HG02588 (cell line): ENCODE measurements around the gene ORMDL3.
A peak's percentile ranks its signal among the peaks of the same experiment; 100 is the strongest.
"Not testable (repeated sequence)": the region's sequence is repeated elsewhere in the genome, so short reads cannot be mapped to it uniquely, and the experiment has no call there.

Source experiments
- ATAC-seq: cut with Tn5 transposase; IDR thresholded peaks from one replicate; pipeline ENCODE4 v1.9.1; 2021; ENCODE audit warnings: mild to moderate bottlenecking, moderate library complexity; ENCODE audit not compliant: unreplicated experiment

ORMDL3 gene

DNA sequence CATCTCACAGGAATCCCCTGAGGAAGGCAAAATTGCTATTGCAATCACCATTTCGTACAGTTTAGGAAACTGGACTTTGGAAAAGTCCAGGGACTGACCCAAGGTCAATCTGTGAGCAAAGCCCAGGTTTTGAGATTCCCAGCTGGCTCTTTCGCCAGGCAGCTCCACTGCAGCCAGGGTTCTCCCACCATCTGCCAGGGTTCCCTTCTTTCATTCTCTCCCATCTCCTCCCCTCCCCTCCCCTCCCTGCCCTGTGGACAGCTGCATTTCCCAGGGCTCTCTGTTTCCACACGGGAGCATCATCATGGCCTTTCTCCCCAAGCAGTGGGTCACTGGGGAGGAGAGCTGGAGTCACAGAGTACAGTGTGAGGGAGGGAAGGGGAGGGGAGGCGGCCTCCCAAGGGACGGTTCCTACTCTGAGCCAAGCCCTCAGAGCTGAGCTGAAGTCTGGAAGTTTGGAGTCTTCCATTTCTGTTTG is 23.5 kb upstream of the ORMDL3 start:
- no peak for ATAC-seq

DNA sequence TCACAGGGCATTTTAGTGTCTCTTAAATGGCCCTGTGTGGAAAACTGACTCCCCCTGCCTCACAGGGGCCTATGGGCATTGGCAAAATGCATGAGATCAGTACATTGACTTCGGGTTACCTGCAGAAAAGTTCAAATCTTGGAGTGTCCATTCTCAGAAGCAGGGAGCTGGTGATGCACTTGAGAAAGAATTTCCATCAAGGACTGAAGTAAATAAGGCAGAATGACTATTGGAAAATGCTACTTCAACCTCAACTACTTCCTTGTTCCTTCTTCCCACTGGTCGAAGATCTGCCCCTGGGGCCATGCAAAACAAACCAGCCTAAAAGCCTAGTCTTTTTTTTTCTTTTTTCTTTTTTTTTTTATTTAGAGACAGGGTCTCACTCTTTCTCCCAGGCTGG is 21.6 kb upstream of the ORMDL3 start:
- no peak for ATAC-seq

DNA sequence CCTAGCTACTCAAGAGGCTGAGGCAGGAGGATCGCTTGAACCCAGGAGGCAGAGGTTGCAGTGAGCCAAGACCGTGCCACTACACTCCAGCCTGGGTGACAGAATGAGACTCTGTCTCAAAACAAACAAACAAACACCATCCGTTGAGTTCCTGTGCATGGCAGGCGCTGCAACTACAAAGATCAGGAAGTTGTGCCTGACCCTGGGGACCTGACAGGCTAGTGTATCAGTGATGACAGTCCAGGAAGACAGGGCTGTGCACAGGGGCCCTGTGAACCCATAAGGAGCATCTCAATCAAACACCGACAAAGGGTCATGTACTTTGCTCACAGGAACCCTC is 21.1 kb upstream of the ORMDL3 start:
- not testable (repeated sequence) for ATAC-seq

DNA sequence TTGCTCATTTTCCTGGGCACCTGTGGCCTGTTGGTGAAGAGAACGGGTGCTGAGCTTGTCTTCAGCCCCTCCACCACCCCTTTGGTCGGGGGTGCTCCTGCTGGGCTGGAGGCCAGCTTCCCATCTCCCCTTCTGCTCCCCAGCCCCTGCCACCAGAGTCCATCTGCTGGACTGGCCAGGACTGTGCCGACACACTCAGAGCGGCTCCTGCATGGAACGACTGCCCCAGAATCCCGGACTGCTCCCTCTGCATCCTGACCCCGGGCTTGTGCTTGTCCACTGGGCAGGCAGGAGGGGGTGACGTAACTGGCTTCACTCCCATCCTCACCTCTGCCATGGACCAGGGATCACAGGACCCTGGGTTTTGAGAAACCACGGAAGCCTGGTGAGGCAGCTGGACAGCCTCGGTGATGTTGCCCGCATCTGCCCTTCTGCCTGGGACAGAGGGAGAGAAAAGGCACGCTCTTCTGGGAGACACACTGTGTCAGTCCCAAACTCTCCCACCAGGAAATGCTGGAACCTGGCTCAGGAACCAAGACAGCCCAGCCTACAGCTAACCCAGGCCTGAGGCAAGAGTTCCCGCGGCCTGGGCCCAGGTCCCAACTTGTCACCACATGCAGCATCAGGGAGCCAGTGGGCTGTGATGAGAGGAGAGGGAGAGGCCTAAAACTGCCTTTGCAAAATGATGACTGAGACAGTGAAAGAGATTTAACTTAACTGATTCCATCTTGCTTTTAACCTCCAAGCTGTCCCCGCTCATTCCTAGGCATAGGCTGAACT is 19.3 kb upstream of the ORMDL3 start:
- ATAC-seq = no peak

DNA sequence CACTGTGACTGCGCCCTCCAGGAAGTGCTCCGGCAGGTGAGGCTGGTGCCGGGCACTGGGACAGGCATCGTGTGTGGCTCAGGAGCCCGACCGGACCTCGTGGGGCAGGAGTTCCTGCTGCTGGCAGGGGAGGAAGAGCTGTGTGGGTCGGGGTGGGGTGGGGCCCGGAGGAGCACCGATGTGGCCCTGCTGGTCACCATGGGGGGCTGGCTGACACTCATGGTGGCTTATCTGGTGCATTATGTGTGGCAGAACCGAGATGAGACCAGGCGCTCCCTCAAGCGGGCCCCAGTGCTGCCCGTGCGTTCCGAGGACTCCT is 17.0 kb upstream of the ORMDL3 start:
- no peak for ATAC-seq

DNA sequence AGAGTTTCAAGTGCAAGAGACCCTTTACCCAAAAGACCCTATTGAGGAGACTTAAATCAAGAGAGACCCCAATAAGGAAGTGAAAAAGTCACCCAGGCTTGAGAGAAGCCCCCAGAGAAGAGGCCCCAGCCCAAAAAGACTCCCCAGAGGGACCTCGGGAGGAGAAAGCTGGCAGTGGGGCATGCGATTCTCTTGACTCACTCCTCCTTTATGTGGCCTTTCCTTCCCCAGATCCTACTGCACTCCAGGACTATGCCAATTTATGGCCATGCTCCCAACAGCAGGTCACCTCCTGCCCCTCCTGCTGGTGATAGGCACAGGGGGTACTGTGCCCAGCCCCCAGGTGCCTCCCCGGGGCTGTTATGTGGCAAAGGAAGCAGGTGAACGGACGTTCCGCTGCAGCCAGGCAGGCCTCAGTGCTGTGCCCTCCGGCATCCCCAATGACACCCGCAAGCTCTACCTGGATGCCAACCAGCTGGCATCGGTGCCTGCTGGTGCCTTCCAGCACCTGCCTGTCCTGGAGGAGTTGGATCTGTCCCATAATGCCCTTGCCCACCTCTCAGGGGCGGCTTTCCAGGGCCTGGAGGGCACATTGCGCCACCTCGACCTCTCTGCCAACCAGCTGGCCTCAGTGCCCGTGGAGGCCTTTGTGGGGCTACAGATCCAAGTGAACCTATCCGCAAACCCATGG is 16.4 kb upstream of the ORMDL3 start:
- ATAC-seq = no peak

DNA sequence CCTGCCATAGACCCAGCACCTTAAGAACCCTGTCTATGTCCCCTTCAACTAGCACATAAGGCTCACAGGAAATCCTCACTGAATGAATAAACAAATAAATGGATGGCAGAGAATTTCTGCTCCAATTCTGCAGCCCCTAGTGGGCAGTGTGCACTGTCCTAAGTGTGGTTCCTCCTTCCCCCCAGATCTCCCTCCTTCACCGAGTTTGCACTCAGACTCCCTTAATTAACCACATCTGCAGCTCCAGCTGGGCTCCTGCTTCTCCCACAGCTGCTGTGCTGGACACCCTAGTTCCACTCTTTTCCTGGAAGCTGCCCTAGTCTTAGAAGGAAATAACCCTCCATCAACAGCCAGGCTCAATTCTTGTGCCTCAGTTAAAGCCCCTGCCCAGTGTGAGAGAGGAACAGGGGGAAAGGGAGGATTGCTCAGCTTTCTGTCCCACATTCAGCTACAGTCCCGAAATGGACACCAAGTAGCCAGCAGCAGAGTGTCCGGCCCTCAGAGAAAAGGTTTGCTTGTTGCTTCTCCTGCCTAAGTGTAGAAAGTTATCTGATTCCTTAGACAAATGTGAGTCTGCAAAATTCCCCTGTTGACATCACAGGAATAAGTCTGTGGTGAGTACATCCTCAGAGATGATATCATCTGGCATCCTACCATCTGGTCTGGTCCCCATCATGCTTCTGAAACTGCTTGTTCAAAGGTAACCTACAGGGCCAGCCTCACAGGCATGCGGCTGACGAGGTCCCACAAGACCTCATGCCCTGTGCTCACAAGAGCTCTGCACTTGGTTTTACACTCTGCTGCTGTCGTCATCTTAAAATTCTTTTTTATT is 12.4 kb upstream of the ORMDL3 start:
- ATAC-seq = peak; percentile 74

DNA sequence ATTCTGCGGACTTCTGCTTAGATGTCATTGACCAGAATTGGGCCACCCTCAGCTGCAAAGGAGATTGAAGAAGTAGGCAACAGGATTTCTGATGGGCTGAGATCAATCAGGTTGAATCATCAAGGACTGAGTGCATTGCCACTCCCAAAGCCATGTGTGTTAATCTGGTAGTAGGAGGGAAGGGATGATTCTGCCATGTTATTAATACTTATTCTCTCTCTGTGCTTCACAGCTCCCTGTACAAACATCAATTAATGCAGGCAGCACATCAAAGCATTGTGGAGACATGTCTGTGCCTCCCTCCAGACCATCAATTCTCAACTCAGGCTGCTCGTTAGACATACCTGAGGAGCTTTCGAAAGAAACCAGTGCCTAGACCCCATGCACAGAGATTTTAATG is 11.7 kb upstream of the ORMDL3 start:
- ATAC-seq = no peak

DNA sequence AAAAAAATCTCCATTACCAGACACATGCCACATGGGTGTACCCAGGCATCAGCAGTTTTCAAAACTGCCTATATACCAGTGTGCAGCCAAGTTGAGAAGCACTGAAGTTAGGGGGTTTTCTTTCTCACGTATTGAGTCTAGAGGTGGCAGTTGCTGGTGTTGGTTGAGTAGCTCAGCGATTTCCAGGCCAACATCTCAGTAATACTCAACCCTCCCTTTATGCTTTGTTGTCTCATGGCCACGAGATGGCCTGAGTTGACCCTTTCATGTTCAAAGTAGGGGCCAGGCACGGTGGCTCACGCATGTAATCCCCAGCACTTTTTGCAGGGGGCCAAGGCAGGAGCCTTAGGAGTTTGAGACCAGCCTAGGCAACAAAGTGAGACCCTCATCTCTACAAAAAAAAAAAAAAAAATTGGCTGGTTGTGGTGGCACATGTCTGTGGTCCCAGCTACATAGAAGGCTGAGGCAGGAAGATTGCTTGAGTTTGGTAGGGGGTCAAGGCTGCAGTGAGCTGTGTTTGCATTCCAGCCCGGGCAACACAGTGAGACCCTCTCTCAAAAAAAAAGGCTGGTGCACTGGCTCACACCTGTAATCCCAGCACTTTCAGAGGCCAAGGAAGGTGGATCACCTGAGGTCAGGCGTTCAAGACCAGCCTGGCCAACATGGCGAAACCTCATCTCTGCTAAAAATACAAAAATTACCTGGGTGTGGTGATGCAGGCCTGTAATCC is 10.9 kb upstream of the ORMDL3 start:
- no peak for ATAC-seq

DNA sequence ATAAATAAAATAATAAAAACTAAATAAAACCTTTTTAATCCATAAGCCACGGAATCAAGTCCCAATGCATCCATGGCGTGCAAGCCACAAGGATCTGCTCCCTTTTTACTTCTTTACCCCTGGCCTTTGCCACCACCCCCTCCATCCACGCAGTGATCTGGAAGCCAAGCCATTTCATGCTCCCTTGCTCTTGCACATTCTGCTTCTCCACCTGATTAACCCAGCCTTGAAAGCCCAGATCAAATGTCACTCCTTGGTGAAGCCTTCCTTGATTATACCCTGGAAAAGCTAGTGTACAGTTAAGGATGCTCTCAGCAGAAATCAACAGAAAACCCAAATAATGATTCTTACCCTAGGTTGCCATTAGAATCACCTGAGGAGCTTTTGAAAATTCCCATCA is 10.0 kb upstream of the ORMDL3 start:
- ATAC-seq = no peak

DNA sequence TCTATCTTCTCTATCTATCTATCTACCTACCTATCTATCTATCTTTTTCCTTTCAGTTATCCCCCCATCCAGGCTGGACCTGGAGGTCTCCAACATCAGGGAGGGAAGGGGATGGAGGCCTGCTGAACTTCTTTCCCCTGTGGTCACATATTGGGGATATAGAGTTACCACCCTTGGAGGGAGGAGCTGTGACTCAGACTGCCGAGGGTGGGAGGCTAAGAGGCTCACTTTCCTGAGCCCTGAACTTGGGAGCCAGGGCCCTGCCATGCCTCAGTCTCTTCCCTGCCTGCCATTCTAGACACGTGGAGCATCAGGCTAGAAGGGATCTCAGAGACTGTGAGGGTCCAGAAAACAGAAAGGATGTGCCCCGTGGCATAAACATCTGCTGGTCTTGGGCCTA is 8.5 kb upstream of the ORMDL3 start:
- no peak for ATAC-seq

DNA sequence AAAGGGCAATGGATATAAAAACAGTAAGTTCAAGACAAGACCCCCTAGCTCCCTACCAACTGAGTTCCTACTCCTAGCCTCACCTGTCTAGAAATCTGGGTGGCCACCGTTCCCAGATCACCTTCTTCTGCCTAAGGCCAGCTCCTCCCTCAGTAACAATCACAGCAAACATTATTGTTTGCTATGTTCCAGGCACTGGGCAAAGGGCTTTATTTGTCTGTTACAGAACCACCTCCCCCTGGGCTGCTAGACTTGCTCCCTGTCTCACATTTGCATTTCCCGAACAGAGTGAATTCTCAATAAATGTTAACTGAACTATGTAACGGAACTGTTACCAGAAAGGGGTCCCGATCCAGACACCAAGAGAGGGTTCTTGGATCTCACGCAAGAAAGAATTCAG is 6.9 kb upstream of the ORMDL3 start:
- no peak for ATAC-seq

DNA sequence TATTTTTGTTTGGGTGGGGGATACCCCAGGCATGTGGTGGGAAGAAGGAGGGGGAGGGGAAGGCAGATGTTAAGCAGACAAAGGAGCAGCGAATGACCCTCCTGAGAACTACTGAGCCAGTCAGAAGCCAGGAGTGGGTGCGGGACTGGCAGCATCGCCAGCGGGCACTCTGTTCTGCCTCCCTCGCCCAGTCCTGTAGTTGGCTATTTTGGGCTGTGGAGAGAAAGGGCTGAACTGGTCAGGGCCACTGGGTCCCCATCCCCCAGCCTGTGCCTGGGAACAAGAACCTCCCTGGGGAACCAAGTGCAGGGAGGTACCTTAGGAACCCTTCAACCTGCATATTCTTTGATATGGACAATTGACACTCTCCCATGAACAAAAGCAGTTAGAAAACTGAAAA is 6.5 kb upstream of the ORMDL3 start:
- no peak for ATAC-seq

DNA sequence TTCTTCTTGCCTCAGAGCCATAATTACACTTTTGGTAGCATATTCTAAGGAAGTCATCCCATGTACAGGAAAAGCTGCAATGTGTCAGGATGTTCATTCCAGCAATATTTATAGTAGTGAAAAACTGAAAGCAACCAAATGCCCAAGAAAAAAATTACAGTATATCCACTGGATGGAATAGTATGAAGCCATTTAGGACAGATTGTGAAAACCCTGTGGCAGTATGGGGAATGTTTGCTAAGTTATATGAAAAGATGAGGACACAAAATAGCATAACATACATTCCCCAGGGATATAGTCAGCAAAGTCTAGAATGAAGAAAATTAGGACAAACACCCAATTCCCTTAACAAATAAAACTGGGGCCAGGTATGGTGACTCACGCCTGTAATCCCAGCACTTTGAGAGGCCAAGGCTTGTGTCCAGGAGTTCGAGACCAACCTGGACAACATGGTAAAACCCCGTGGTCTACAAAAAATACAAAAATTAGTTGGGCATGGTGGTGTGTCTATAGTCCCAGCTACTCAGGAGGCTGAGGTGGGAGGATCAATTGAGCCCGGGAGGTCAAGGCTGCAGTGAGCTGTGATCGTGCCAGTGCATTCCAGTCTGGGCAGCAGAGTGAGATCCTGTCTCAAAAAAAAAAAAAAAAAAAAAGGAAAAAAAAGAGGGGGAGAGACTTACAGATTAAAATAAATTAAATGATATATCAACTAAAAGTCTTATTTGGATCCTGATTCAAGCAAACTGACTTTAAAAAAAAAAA is 2.4 kb upstream of the ORMDL3 start:
- ATAC-seq = no peak

DNA sequence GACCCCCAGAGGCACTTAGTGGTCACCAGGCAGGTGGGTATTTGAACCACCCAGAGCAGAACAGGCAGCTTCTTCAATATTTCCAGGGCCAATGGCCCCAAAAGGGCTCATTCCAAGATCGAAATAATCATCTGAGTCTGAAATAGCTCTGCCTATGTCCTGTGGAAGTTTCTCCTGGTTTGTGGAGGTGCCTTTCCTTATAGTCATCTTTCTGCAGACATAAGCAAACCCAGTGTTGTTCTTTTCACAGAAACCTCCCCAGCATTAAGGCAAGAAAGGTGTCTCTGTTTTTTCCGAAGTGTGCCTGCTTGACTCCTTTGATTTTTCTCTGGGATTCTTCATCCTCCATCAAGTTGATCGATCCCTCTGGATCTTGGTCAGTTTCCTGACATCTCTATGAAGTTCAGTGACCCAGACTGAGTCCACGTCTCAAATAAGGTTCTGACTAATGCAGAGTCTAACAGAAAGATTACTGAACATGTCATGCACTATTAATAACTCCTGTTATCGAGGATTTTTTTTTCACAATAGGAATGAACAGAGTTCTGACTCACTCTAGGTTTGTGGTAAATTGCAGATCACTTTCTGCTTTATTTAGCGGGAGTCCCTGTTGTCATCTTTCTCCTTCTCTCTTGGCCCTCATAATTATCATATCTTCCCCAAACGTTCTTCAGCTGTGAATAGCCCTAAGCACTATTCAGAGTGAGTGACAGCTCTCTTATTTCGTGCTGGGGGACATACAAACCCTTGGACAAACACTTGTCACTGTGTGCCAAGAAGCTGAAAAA is 1.7 kb upstream of the ORMDL3 start:
- no peak for ATAC-seq

DNA sequence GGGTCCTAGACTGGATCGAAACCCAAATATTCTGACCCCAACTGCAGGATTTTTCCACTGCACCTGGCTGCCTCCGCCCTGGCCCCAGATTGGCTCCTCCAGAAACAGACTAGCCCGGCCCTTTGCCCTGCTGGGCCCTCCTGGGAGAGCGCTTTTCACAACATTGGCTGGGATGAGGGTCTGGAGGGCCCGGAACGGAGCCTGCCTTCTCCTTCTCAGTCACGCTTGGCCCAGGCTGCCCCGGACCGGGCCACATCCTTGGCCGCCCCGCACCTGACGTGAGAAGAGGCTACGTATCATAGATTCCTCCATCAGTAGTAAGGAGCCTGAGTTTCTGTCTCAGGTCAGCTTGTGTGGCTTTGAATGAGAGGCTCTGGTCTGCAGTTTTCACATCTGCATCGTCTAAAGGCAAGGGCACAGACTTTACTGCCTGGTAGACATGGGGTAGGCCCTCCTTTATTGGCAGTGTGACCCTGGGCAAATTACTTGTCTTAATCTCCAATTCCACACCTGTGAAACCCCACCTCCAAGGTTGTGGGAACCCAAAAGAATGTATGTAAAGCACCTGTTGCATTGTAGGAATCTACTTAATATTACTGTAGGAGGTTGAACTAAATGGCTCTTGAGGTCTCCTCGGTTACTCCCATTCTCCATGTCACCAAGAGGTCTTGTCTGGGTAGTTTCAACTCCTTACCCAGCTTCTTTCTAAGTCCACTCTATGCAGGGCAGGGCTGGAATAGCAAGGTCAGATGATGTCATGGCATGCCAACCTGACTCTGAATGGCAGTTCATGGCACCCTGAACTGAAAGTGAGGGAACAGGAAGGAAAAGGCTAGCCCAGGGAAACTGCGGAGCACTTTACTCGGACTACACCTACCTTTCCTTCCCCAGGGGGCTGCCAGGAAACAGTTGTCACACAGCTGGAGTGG is 792 bp upstream of the ORMDL3 start:
- no peak for ATAC-seq

DNA sequence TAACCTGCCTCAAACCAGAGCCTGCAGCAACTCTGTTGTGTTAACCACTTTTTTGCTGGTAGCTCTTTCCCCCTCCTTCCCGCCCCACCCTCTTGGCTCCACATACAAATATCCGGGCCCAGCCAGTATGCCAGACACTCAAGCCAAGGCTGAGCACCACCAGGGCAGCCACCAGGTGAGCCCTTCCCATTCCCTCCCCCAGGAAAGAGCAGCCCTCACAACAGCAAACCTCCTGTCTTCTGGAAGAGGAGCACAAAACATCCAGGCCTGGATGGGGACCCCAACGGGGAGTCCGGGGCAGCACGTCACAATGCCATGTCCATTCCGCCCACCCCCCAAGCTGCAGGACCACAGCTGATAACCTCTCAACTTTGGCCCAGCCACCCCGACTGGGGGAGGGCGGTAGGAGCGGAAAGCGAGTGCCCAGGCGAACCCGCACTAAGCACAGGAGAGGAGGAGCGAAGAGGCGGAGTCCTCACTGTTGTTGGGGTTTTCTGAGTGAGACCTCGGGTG is 757 bp downstream of the ORMDL3 start:
- ATAC-seq = no peak

DNA sequence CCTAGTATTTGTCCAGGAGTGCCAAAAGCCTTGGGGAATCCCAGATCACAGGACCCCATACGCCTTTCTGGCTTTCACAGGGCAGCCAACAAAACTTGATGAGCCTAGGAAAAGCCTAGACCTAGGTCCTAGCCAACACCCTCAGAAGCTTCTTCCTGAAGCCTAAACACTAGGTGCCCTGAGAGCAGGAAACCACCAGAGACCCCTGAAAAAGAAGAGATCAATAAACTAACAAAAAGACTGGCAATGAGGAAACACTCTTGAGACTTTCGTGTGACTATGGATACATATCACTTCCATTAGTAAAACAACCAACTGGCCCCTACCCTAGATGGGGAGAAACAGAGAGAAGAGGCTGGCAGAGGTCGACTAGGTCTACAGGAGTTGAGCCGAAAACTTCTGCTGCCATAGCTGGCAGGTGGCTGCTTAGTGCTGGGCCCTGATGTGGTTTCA is 1.2 kb downstream of the ORMDL3 start:
- ATAC-seq = no peak
